ENCODE measurements around the gene CPA5.

Gene CPA5

GRCh38 chr7:130405003-130405402 lies 60.4 kb downstream of the CPA5 start:
- Histone ChIP-seq H3K27me3 (no peaks in the 10 kb centered on the region), H3K27ac (no peak overlapping the region), H3K4me3 (no peak overlapping the region), H4K20me1 (no peaks in the 10 kb centered on the region), H3K36me3 (peaks cover 48% of the 10 kb centered on the region), H3K9me3 (no peaks in the 10 kb centered on the region), H3K4me1 (no peaks in the 10 kb centered on the region), H3K9ac (no peak overlapping the region), H3K4me2 (no peak overlapping the region)
- no peak for TF ChIP-seq Cebpa-rat (IDR thresholded peaks at IDR 0.05)

GRCh38 chr7:130409067-130409711 lies 64.6 kb downstream of the CPA5 start:
- Histone ChIP-seq H3K4me3 (no peak overlapping the region), H4K20me1 (no peaks in the 10 kb centered on the region), H3K27me3 (no peaks in the 10 kb centered on the region), H3K9me3 (no peaks in the 10 kb centered on the region), H3K27ac (no peak overlapping the region), H3K9ac (no peak overlapping the region), H3K4me2 (no peak overlapping the region), H3K4me1 (no peaks in the 10 kb centered on the region), H3K36me3 (peaks cover 31% of the 10 kb centered on the region)
- no peak for TF ChIP-seq Cebpa-rat (IDR thresholded peaks at IDR 0.05)

- H3K9me3 ChIP-seq: no peaks in the 10 kb centered on the region
- peaks cover 26% of the 10 kb centered on the region for H3K36me3 ChIP-seq
- H3K27me3 ChIP-seq: no peaks in the 10 kb centered on the region
- no peak overlapping the region for H3K27ac ChIP-seq
- no peak overlapping the region for H3K4me2 ChIP-seq
- TF ChIP-seq Cebpa-rat (IDR thresholded peaks at IDR 0.05): no peak
- H3K4me1 ChIP-seq: peaks cover under 1% of the 10 kb centered on the region
- no peak overlapping the region for H3K4me3 ChIP-seq
- H3K9ac ChIP-seq: no peak overlapping the region
- no peaks in the 10 kb centered on the region for H4K20me1 ChIP-seq
These were observed 65.1 kb downstream of the CPA5 start for GRCh38 chr7:130409712-130410072.

- Histone ChIP-seq H4K20me1 (no peaks in the 10 kb centered on the region), H3K9me3 (no peaks in the 10 kb centered on the region), H3K27ac (no peak overlapping the region), H3K36me3 (peaks cover 32% of the 10 kb centered on the region), H3K4me2 (no peak overlapping the region), H3K4me3 (no peak overlapping the region), H3K9ac (no peak overlapping the region), H3K4me1 (peaks cover 8% of the 10 kb centered on the region), H3K27me3 (no peaks in the 10 kb centered on the region)
- TF ChIP-seq Cebpa-rat (IDR thresholded peaks at IDR 0.05): no peak
These were observed 66.4 kb downstream of the CPA5 start for GRCh38 chr7:130410868-130411541.

GRCh38 chr7:130413201-130413600 lies 68.6 kb downstream of the CPA5 start:
- no peak overlapping the region for H3K27ac ChIP-seq
- H3K4me3 ChIP-seq: no peak overlapping the region
- H3K36me3 ChIP-seq: peaks cover 38% of the 10 kb centered on the region
- H3K4me1 ChIP-seq: peaks cover 8% of the 10 kb centered on the region
- TF ChIP-seq Cebpa-rat (IDR thresholded peaks at IDR 0.05): no peak
- H3K9ac ChIP-seq: no peak overlapping the region
- no peaks in the 10 kb centered on the region for H3K9me3 ChIP-seq
- H3K27me3 ChIP-seq: no peaks in the 10 kb centered on the region
- H3K4me2 ChIP-seq: no peak overlapping the region
- no peaks in the 10 kb centered on the region for H4K20me1 ChIP-seq

- Histone ChIP-seq H3K4me2 (0 out of 2 replicates have a peak overlapping the region, but pooled peaks have one; percentile 0), H3K27me3 (no peaks in the 10 kb centered on the region)
These were observed 70.4 kb downstream of the CPA5 start for GRCh38 chr7:130415006-130415405.

GRCh38 chr7:130417213-130417612 lies 72.6 kb downstream of the CPA5 start:
- Histone ChIP-seq H3K27me3 (no peaks in the 10 kb centered on the region), H3K4me3 (no peak overlapping the region), H3K9ac (no peak overlapping the region), H3K4me1 (peaks cover 8% of the 10 kb centered on the region), H3K27ac (no peak overlapping the region), H3K4me2 (no peak overlapping the region), H3K9me3 (no peaks in the 10 kb centered on the region), H4K20me1 (no peaks in the 10 kb centered on the region), H3K36me3 (peaks cover 44% of the 10 kb centered on the region)
- no peak for TF ChIP-seq Cebpa-rat (IDR thresholded peaks at IDR 0.05)

More at GRCh38 chr7:130415006-130415405, 70.4 kb downstream of the CPA5 start:
- no peak overlapping the region for H3K4me3 ChIP-seq
- H3K9me3 ChIP-seq: no peaks in the 10 kb centered on the region
- peaks cover 8% of the 10 kb centered on the region for H3K4me1 ChIP-seq
- H3K27ac ChIP-seq: no peak overlapping the region
- no peak overlapping the region for H3K9ac ChIP-seq
- TF ChIP-seq Cebpa-rat (IDR thresholded peaks at IDR 0.05): no peak
- no peaks in the 10 kb centered on the region for H4K20me1 ChIP-seq
- peaks cover 36% of the 10 kb centered on the region for H3K36me3 ChIP-seq

GRCh38 chr7:130418306-130418705 lies 73.7 kb downstream of the CPA5 start:
- Histone ChIP-seq H4K20me1 (no peaks in the 10 kb centered on the region), H3K27ac (no peak overlapping the region), H3K9me3 (no peaks in the 10 kb centered on the region), H3K4me2 (no peak overlapping the region), H3K36me3 (peaks cover 45% of the 10 kb centered on the region), H3K4me1 (peaks cover 8% of the 10 kb centered on the region), H3K9ac (no peak overlapping the region), H3K4me3 (no peak overlapping the region), H3K27me3 (no peaks in the 10 kb centered on the region)
- TF ChIP-seq Cebpa-rat (IDR thresholded peaks at IDR 0.05): no peak
